Neural progenitor cell (in vitro differentiated cells): ENCODE data around the gene AMIGO1. TPM values are rescaled to one million over a fixed set of nuclear protein-coding genes. Genes with fewer than 3 reads are reported as not detected.

Source experiments
- DNase-seq: peaks from one replicate; pipeline ENCODE4 v3.0.0-alpha.2; 2016; ENCODE audit warnings: low spot score
- H2AFZ ChIP-seq: fragments of 200-600 bp; sonication (generic); replicated peaks from 2 replicates; pipeline ENCODE4 v1.6.1; 2016; ENCODE audit warnings: antibody characterized with exemption
- H3F3A ChIP-seq: fragments of 200-600 bp; sonication (generic); 2 replicates; pipeline ENCODE4 v1.6.1; 2016; ENCODE audit warnings: antibody characterized with exemption, low read depth
- H3K27ac ChIP-seq: fragments of 200-600 bp; sonication (generic); 2 replicates; pipeline ENCODE4 v1.5.1; 2016; ENCODE audit warnings: mild to moderate bottlenecking
- H3K27me3 ChIP-seq: fragments of 200-600 bp; sonication (generic); 2 replicates; pipeline ENCODE4 v1.6.1; 2016; ENCODE audit warnings: mild to moderate bottlenecking, moderate library complexity
- H3K36me3 ChIP-seq: fragments of 200-600 bp; sonication (generic); 2 replicates; pipeline ENCODE4 v1.5.1; 2016
- H3K4me1 ChIP-seq: fragments of 200-600 bp; sonication (generic); 2 replicates; pipeline ENCODE4 v1.6.1; 2016; ENCODE audit warnings: mixed run types
- H3K4me2 ChIP-seq: fragments of 200-600 bp; sonication (generic); 2 replicates; pipeline ENCODE4 v1.6.1; 2016
- H3K4me3 ChIP-seq: fragments of 200-600 bp; sonication (generic); 2 replicates; pipeline ENCODE4 v1.5.1; 2016
- H3K79me2 ChIP-seq: fragments of 200-600 bp; sonication (generic); 2 replicates; pipeline ENCODE4 v1.6.1; 2016; ENCODE audit warnings: low read depth
- H3K9ac ChIP-seq: fragments of 200-600 bp; sonication (generic); 2 replicates; pipeline ENCODE4 v1.6.1; 2016
- H3K9me3 ChIP-seq: fragments of 200-600 bp; sonication (generic); 2 replicates; pipeline ENCODE4 v1.5.1; 2016; ENCODE audit warnings: low read depth
- H4K20me1 ChIP-seq: fragments of 200-600 bp; sonication (generic); 2 replicates; pipeline ENCODE4 v1.6.1; 2016; ENCODE audit warnings: low read depth
- H3K27ac Mint-ChIP-seq: 3 replicates; pipeline ENCODE4 v1.8.0; 2021; ENCODE audit warnings: mixed read lengths
- H3K27me3 Mint-ChIP-seq: 2 replicates; pipeline ENCODE4 v1.8.0; 2022; ENCODE audit warnings: low read depth, mild to moderate bottlenecking, inconsistent platforms, moderate library complexity, mixed read lengths; ENCODE audit not compliant: insufficient read depth
- H3K36me3 Mint-ChIP-seq: 3 replicates; pipeline ENCODE4 v1.8.0; 2021; ENCODE audit warnings: mixed read lengths
- H3K4me1 Mint-ChIP-seq: 3 replicates; pipeline ENCODE4 v1.8.0; 2021; ENCODE audit warnings: mixed read lengths
- H3K4me3 Mint-ChIP-seq: 3 replicates; pipeline ENCODE4 v1.8.0; 2021; ENCODE audit warnings: mild to moderate bottlenecking, moderate library complexity, mixed read lengths
- H3K9me3 Mint-ChIP-seq: 3 replicates; pipeline ENCODE4 v1.8.0; 2020; ENCODE audit warnings: mixed read lengths
- CTCF ChIP-seq: fragments of 200-600 bp; sonication (generic); IDR thresholded peaks from 2 replicates; pipeline ENCODE4 v1.5.1; 2017; ENCODE audit warnings: antibody characterized with exemption, mild to moderate bottlenecking
- EZH2 ChIP-seq: fragments of 200-600 bp; sonication (generic); IDR thresholded peaks from 2 replicates; pipeline ENCODE4 v1.6.1; 2017; ENCODE audit warnings: antibody characterized with exemption, mild to moderate bottlenecking, moderate library complexity
- EZH2phosphoT487 ChIP-seq: fragments of 200-600 bp; sonication (generic); IDR thresholded peaks from 2 replicates; pipeline ENCODE4 v1.6.1; 2017; ENCODE audit warnings: antibody characterized with exemption
- total RNA-seq: library from RNA; depleted of rRNA; stranded (reverse); fragments of >200 nt; gene quantifications from 2 replicates; pipeline ENCODE4 v1.2.3, GENCODE V29; 2015; ENCODE audit warnings: low replicate concordance

AMIGO1 gene
- total RNA-seq, 1 donor from 2014 or later = 4.5 TPM

GRCh38 chr1:109543988-109544735, 34.6 kb upstream of the AMIGO1 start:
- no peak overlapping the region for H3K27ac ChIP-seq
- Mint-ChIP-seq H3K4me1 (peaks cover 24% of the 10 kb centered on the region), H3K27ac (peak overlapping the region; percentile 29), H3K4me3 (peak overlapping the region; percentile 56), H3K9me3 (no peaks in the 10 kb centered on the region), H3K27me3 (peaks cover 8% of the 10 kb centered on the region), H3K36me3 (no peaks in the 10 kb centered on the region)
- no peak for DNase-seq
- peaks cover 24% of the 10 kb centered on the region for H3K4me1 ChIP-seq
- peaks cover 2% of the 10 kb centered on the region for H4K20me1 ChIP-seq
- no peak overlapping the region for H3K4me3 ChIP-seq
- no peak for TF ChIP-seq EZH2phosphoT487
- TF ChIP-seq CTCF = no peak
- TF ChIP-seq EZH2 = no peak
- H3K9me3 ChIP-seq = no peaks in the 10 kb centered on the region
- H3K27me3 ChIP-seq = no peaks in the 10 kb centered on the region
- peaks cover 22% of the 10 kb centered on the region for H3K79me2 ChIP-seq
- no peak overlapping the region for H3K4me2 ChIP-seq
- no peak overlapping the region for H2AFZ ChIP-seq
- no peak overlapping the region for H3K9ac ChIP-seq
- peaks cover 7% of the 10 kb centered on the region for H3F3A ChIP-seq
- H3K36me3 ChIP-seq = no peaks in the 10 kb centered on the region

- Mint-ChIP-seq H3K36me3 (no peaks in the 10 kb centered on the region), H3K4me3 (no peak overlapping the region), H3K27me3 (peaks cover 7% of the 10 kb centered on the region), H3K27ac (peak overlapping the region; percentile 29), H3K9me3 (no peaks in the 10 kb centered on the region), H3K4me1 (peaks cover 21% of the 10 kb centered on the region)
- TF ChIP-seq CTCF (no peak), EZH2phosphoT487 (no peak), EZH2 (no peak)
- Histone ChIP-seq H3K9ac (no peak overlapping the region), H3K27ac (no peak overlapping the region), H3K79me2 (peaks cover 15% of the 10 kb centered on the region), H3K9me3 (no peaks in the 10 kb centered on the region), H4K20me1 (no peaks in the 10 kb centered on the region), H3K4me3 (no peak overlapping the region), H3F3A (peaks cover 7% of the 10 kb centered on the region), H3K4me2 (no peak overlapping the region), H2AFZ (no peak overlapping the region), H3K36me3 (no peaks in the 10 kb centered on the region), H3K27me3 (no peaks in the 10 kb centered on the region), H3K4me1 (peaks cover 23% of the 10 kb centered on the region)
- DNase-seq = no peak
Observed at GRCh38 chr1:109543283-109543987, 33.9 kb upstream of the AMIGO1 start.

GRCh38 chr1:109542657-109543056, 33.1 kb upstream of the AMIGO1 start:
- DNase-seq = no peak
- TF ChIP-seq EZH2 (no peak), CTCF (no peak), EZH2phosphoT487 (no peak)
- Histone ChIP-seq H4K20me1 (no peaks in the 10 kb centered on the region), H3K79me2 (peaks cover 9% of the 10 kb centered on the region), H3K4me1 (peaks cover 23% of the 10 kb centered on the region), H3F3A (peaks cover 7% of the 10 kb centered on the region), H3K9ac (no peak overlapping the region), H3K27me3 (no peaks in the 10 kb centered on the region), H3K9me3 (no peaks in the 10 kb centered on the region), H2AFZ (no peak overlapping the region), H3K36me3 (no peaks in the 10 kb centered on the region), H3K4me2 (no peak overlapping the region), H3K27ac (no peak overlapping the region), H3K4me3 (no peak overlapping the region)
- Mint-ChIP-seq H3K4me1 (peaks cover 19% of the 10 kb centered on the region), H3K27me3 (peaks cover 3% of the 10 kb centered on the region), H3K4me3 (no peak overlapping the region), H3K27ac (no peak overlapping the region), H3K36me3 (no peaks in the 10 kb centered on the region), H3K9me3 (no peaks in the 10 kb centered on the region)
